GM19468 (cell line): ENCODE measurements around the gene SOCS7.

ENCODE experiments used
- ATAC-seq: cut with Tn5 transposase; IDR thresholded peaks from one replicate; pipeline ENCODE4 v1.9.1; 2021; ENCODE audit warnings: mild to moderate bottlenecking, moderate library complexity, moderate number of reproducible peaks; ENCODE audit not compliant: unreplicated experiment; ENCODE audit errors: extremely low read depth

Gene SOCS7

DNA sequence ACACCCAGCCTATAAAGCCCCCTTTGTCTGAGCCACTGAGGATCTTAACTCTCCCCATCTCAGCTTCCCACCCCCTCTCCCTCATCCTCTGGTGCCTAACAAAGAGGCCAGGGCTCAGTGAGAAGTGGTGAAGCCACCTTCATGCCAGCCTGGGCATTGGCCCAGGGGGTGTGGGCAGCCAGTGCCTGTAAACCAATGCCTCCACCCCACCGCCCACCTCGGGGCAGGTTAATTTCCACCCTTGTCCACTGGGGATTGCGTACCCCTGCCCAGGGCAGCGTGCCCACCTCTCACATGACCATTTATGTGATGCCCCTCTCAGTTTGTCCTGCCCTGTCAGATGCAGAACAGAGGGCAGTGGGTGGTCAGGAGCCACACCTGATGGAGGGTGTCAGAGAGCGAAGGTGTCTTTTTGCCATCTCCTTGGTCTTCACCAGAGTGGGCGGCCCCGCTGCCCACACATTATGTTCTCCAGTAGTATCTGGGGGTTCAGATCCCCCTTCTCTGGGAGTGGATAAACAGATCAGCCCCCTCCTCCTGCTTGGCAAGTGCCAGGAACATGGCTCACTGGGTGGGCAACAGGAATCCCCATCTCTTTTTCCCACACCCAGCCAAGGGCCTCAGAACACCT is 66.5 kb downstream of the SOCS7 start:
- no peak for ATAC-seq

DNA sequence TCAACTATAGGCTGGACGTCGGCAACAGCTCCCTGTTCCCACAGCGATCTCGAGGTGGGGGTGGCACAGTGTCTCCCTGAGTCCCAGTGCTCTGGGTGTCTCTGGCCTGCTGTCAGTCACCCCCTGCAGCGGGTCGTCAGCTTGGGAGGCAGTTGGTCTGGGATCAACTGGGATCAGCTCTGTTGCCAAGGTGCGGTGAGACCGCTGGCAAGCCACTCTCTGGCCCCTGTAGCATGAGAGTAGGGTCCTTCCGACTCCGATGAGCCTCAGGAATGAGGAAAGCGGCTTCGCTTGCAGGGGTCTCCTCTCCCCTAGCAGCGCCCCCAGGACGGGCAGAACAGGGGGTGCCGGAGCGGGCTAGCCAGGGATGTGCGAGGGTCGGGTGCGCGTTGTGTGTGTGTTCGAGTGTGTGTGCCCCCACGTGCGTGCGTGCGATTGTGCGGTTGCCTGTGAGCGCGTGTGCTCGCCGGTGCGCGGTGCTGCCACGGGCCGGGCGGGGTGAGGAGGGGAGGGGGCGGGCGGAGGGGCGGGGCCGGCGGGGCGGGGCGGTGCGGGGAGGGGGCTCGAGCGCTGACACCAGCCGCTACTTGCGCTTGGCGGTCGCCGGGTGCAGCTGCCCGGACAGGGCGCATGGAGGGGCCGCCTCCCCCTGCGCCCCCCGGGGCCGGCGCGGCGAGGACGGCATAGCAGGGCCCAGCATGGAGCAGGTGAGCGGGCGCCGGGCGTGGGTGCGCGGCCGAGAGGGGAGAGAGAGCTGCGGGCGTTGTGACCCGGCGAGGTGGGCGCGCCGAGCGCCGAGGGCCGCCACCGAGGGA is 67.3 kb downstream of the SOCS7 start:
- ATAC-seq = no peak

DNA sequence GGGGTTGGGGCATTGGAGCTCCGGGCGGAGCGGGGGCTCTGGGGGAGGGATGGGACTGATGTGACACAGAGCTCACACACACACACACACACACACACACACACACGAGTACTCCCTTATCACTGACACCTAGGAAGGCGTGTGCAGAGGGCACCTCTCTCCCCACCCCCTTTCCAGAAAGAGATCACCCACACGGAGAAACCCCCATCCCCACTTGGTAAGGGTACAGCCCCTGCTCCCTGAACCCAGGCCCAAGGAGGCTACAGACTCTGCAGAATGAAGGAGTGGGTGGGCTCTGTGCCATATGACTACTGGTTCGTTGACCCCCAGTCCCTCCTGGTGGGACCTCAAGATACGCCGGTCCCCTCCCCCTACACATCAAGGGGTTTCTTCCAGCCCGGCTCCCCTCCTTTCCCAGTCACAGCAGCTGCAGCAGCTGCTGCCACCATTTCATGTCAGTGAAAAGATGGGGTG is 67.9 kb downstream of the SOCS7 start:
- ATAC-seq = no peak

DNA sequence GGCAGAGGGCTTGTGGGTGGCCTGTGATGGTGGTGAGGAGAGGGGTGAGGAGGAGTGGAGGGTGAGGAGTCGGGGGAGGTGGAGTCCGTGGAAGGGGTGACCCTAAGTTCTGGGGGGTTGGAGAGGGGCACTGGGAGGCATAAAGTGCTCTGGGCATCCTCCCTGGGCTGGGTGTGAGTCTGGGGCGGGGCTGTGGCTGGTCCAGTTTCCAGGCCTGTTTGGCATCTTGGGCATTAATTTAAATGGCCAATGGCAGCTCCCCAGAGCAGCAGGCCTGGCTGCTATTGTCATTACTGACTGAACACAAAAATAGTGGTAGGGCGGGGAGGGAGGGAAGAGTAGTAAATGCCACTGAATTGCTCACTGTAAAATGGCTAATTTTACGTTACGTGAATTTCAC is 68.9 kb downstream of the SOCS7 start:
- ATAC-seq = no peak

DNA sequence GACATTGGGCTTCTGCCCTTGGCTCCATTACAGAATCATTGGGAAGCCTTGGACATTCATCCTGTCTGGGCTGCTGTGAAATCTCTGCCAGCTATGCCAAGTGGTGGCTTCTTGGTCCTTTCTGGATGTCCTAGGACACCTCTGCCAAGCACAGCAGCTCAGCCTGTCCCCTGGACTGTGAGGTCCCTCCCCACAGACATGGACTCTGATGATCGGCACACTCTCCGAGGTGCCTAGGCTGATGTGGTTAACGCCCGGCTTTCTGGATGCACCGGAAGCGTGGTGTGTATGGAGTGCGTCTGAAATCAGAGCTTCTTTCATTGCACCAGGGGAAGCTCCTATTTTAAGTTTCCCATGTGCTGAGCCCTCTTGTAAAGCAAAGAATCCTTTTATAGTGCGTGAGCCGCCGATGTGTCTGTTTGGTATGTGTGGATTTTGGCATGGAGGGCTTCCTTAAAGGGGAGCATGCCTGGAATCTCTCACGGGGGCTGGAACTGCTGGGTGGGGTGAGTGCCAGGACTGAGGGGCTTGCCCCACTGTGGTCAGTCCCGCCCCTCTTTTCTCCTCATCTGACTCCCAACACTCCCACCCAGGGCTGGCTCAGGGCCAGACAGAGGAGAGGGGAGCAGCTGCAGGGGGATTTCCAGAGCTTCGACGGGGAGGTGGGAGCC is 69.7 kb downstream of the SOCS7 start:
- ATAC-seq = no peak

DNA sequence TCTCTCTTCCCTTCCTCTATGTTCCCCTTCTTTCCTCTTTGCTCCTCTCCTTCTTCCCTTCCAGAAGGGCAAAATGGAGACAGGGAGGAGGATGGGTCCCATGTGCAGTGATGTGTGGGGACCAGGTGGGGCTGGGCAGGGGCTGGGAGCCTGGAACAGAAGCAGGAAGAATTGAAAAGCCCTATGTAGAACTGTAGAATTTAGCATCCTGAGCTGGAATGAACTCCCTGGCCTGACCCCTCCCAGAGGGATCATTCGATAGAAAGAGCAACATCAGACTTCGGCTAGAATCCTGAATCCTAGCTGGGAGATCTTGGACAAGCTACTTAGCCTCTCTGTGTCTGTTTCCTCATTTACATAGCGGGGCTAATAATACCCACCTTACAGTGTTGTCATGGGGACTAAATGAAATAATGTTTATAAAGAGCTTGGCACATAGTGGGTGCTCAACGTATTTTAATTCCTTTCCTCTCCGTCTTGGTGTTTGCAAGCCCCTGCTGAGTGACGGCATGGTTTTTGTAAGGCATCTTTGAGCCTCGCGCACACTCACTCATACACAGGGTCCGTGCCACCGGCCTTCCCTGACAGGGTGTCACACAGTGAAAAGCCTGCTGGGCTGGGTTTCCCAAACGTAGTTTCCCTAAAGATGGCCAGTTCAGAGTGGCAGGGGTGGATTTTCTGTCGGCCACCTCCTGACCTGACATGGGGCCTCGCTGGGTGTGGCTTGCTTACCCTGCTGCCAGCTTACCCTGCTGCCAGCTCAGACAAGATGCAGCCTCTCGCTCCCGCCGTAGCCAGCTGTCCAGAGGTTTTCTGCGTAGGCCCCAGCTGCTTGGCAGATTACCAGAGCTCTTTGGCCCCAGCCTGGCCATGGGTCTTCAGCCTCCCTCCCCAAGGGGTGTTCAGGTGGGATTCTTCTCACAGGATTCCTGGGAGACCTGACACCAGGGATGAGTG is 70.5 kb downstream of the SOCS7 start:
- no peak for ATAC-seq

DNA sequence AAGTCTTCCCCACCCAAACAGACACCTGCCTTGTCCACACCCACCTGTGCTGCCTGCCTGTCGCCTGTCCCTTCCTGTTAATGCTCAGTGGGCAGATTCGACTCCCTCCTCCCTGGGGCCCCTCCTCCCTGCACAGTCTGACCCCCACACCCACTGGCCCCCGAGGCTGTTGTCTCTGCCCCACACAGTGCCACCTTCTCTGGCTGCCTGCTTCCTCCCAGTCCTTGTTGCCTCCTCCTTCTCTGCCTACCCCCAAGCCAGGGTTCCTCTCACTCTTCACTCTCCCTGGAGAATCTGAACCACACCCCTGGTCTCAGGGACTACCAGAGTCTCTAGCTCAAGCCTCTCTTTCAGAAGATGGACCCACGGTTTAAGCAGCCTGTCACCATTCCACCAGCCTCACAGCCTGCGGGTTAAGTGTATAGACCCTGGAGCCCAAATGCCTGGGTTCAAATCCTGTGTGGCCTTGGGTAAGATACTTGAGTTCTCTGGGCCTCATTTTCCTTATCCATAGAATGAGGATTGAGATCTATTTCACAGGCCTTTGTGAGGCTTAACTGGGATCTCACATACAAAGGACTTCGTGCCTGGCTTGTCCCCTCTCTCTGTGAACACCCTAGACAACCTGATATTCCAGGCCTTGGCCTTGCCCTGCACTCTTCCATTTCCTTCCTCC is 72.8 kb downstream of the SOCS7 start:
- ATAC-seq = no peak

DNA sequence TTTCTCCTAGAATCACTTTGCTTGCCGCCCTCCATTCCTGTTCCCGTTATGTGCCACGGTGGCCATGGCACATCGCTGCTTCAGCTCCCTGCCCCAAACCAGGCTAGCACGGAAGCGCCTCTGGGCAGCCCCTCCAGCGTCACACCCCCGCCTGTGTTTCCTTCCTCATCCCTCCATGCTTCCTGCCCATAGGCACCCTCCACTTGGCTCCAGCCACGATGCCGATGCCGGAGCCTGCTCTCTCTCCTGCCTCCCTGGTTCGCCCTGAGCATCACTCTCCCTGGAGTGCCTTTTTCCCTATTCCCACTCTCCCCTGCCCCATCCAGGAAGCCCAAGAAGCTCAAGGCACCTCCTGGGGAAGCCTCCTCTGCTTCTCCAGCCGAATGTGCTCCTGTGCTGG is 73.4 kb downstream of the SOCS7 start:
- ATAC-seq = no peak

DNA sequence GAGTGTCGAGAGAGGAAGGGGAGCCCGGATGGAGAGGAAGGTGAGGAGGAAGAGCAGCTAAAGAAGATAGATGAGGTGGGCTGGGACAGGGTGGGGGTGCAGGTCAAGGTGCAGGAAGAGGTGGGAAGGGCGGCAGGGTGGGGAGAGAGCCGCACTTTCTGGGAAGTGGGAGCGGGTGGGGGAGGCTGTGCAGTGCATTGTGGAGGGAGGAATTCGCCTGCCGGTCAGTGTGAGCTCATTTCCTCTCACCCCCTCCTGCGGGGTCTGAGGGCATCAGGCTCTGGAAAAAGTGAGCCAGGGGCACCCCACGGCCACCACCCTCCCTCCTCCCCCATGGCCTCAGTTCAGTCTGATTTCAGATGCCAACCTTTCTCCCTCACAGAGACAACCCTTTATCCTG is 74.1 kb downstream of the SOCS7 start:
- ATAC-seq = no peak

DNA sequence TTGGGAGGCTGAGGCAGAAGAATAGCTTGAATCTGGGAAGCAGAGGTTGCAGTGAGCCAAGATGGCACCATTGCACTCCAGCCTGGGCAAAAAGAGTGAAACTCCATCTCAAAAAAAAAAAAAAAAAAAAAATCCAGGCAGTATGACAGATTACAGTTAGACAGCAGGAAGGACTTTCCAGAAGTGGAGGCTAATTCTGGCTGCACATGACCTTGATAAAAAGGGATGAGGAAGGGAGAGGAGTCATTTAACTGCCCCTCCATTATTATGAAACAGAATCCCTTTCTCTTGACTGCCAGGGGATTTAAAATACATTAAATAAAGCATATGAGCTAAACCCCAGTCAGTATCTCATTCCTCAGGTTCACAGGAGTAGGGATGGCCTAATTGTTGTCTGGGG is 74.8 kb downstream of the SOCS7 start:
- ATAC-seq = no peak

DNA sequence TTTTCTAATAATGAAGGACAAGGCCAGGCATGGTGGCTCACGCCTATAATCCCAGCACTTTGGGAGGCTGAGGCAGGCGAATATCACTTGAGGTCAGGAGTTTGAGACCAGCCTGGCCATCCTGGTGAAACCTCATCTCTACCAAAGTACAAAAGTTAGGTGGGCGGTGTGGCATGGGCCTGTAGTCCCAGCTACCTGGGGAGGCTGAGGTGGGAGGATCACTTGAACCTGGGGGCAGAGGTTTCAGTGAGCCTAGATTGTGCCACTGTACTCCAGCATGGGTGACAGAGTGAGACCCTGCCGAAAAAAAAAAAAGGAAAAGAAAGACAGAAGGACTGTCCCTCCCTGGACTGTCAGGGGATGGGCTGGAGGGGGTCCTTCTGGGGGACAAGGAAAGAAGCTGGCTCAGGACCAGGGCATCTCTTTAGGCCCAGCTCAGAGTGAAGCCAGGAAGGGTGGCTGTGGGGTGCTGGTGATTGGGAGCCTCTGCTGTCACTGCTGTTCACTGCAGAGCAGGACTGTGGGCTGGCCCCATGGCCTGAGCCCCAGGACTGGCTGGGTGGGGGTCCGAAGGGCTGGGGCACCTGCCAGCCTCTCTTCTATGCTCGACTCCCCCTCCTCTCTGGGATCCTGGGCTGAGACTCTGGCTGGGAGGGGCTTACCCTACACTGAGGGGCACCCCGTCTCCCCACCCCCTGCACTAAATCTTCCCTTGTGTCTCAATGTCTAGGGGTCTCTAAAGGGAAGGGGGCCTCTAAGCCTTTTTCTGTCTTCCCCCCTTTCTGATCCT is 75.7 kb downstream of the SOCS7 start:
- no peak for ATAC-seq

DNA sequence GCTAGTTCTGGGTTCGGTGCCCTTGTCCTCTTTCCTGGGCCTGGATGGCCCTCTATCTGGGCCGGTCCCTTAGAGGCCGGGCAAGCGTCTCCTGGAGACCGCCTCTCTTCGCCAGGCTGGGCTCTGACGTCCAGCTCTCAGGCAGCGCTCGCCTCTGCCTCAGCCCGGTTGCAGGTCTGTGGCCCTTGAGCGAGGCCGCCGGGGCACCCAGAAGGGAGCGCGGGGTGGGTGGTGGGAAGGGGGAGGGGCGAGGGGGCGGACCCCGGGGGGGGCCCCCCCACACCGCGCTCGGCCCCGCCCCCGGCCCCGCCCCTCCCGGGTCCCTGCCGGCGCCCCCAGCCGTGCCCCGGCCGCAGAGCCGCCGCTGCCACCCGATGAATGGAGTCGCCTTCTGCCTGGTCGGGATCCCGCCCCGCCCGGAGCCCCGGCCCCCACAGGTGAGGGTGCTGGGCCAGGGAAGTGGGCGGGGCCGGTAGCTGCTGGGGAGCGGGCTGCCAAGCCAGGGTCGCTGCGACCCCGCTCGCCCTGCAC is 76.5 kb downstream of the SOCS7 start, which contains the start of gene ARHGAP23:
Gene ARHGAP23 (plus strand): TSS at position 353 of the 531 bp plus-strand sequence. CDS start 22 bp downstream, at position 375.
- no peak for ATAC-seq

DNA sequence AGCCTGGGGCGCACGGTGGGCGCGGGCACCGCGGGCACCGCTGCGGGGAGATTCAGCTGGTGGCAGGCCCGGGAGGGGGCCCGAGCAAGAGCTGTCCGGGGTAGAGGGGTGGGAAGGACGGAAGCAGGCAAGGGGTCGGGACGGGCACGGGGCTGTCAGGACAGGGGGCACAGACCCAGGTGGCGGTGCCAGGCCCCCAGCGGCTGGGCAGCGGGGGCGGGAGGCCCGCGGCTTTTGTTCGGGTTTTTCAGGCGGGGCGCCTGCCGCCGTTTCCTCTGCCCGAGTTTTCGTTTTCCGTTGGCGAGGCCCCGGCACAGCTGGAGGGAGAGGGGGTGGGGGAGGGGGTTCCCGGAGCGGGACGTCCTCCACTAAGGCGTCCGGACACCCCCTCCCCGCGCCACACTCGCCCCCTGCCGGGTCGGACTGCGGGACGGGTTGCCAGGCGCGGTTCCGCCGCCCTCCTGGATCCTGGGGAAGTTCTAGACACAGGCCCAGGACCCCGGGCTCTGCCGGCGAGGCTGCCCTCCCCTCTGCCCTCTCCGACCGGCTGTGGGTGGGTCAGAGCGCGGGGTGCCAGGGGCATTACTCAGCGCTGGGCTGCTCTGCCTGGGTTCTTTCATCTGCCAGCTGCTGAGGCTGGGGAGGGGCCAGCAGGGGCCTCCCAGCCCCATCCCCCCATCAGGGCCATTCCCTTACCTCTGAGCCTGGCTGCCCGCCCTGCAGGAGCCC is 77.2 kb downstream of the SOCS7 start:
- ATAC-seq = no peak

DNA sequence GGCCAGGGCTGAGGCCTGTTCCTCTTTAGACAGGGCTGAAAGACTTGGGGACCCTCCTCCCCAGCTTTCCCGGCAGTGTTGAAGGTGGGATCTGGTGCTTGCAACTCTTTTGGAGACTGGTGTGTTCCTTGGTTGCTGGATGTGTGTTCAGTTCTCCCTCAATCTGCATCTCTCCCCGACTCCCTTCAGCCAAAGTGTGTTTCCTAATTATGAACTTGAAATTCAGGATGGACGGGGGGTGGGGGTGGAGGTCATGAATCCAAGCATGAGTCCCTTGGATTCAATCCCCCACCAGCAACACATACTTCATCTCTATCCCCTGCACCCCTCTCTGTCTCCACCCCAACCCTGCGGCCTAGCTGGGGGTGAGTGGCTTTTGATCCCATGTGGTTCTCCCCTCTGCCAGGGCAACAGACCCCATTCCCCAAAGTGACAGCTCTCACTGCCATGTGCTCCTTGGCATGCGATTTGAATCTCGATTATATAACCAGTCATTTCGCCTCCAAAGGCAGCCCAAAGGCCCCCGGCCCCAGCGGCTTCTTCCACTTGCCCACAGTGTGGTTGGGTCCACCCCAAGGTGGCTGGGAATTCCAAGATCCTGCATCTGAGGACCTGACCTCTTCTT is 77.9 kb downstream of the SOCS7 start:
- no peak for ATAC-seq

DNA sequence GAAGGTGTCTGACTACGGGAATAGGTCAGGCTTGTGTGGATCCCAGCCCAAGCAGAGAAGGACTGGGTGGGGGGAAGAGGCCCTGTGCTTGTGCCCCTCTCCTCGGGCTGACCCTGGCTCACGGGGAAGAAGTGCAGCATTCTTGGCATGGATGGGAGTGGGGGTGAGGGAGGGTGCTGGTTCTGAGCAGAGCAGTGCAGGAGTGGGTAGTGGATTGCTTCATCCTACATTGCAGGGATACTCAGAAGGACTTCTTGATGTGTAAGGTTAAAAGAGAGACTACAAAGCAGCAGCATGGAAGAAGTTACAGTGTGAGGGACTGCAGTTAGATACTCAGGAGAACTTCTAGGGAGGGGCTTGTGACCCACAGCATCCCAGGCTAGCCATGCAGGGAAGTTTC is 78.7 kb downstream of the SOCS7 start:
- no peak for ATAC-seq

DNA sequence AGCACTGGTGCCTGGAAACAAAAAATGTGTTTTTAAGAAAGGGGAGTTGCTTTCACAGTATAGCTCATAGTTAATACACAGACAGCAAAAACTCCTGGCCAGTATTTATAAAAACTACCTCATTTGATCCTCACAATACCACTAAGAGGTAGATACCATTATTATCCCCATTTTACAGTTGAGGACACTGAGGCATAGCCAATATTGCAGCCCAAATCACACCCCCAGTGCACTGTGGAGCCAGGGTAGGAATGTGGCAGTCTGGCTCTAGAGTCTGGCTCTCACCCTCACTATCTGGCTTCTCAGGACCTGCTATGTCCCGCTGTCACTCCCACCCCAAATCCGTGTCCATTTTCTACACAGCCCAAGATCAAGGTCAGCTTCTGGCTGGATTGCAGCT is 79.2 kb downstream of the SOCS7 start:
- no peak for ATAC-seq

DNA sequence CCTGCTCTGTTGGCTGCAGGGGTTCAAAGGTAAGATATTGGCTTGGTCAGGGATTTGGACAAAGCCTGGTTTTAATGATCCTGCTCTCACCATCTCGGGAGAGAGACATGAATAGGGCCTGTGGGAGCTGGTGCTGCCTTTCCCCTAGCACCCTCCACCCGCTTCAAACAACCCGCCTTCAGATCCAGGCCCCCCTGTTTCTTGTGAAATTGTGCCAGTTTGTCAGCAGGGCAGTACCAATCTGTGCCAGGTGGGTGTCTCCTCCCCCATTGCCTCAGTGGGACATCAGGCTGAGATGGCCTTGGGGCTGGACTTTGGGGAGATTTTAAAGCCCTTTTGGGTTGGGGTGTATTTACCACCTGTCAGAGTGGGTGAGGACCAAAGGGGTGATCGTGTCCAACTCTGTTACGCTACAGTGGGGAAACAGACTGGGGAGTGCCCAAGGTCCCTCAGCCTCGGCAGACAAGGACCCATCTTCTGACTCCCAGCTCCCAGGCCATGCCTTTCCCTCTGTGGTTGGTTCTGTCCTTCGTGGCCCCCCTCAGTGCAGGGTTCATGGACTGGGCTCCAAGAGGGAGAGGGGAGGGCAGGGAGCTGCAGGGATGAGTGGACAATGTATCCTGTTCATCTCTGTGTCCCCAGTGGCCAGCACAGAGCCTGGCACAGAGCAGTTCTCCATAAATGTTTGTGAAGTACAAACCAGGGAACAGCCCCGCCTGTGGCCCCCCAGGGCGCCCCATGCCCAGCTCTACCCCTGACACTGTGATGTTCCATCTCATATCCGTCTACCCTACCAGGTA is 79.9 kb downstream of the SOCS7 start:
- no peak for ATAC-seq
